CD1c-positive myeloid dendritic cell (primary cell): Measurements from ENCODE around the gene PPP2R2D.
"Not testable (repeated sequence)": the region's sequence is repeated elsewhere in the genome, so short reads cannot be mapped to it uniquely, and the experiment has no call there.

ENCODE experiments used
- DNase-seq: peaks from one replicate; pipeline ENCODE4 v3.0.0-alpha.2; 2016; ENCODE audit errors: extremely low spot score

Gene PPP2R2D

DNA sequence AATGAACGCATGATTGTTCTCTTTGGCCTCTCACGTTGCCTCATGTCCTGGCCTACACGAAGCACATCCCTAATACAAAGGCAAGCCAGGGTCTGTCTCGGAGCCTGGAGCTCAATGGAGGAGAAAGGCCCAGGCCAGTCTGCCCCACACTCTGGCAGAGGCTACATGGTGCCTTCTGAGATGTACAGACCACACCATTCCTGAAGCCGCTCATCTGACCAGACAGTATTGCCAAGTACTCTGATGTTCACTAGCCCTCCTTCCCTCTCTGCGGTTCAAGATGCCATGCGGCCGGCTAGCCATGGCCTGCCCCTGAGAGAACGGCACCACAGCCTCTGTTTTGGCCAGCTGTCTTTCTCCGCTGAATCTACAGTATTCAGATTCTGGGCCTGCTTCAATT, 75.0 kb downstream of the PPP2R2D start:
- no peak for DNase-seq

DNA sequence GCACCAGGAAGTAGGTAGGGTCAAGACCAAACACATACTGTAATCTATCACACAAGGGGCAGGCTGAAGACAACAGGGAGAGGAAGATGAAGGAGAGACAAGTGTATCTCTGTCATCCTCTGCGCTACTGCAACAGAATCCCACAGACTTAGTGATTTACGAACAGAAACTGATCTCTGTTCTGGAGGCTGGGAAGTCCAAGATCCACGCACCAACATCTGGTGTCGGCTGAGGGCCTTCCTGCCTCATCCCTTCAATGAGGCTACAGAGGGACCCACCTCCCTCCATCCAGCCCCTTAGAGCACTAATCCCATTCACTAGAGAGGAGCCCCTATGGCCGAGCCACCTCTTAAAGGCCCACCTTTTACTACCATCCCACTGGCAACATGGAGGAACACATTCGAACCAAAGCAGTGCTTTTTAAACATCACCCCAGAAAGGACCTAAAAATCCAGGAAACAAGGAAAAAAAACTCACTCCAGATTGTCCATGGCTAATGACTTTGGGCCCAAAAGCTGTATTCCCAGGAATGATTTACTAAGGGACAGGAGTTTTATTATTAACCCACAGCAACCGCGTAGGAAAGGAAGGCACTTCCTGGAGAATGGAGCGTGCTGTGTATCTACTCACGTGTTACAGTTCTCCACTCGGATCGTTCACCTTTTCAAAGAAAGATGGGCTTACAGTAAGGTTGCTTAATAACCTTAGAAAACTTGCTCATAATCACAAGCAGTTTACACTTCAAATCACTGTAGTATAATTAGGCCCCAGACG, 76.7 kb downstream of the PPP2R2D start:
- no peak for DNase-seq

DNA sequence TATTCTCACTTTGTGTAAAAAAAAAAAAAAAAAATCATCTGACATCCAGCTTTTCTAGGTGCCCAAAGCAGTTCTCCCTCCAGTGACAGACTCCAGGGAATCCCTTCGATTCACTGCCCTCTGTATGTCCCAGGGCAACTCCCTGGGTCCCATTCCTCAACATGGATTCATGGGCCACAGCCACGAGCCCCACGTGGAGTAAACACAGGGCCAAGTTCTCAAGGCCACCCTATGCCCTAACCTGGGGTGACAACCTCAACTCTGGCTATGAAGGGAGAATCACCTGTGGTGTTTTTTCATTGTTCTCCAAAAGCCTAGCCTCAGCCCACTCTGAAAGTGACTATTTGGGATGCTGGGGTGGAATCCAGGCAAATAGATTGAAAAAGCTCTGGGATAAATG, 77.6 kb downstream of the PPP2R2D start:
- DNase-seq, result no peak

DNA sequence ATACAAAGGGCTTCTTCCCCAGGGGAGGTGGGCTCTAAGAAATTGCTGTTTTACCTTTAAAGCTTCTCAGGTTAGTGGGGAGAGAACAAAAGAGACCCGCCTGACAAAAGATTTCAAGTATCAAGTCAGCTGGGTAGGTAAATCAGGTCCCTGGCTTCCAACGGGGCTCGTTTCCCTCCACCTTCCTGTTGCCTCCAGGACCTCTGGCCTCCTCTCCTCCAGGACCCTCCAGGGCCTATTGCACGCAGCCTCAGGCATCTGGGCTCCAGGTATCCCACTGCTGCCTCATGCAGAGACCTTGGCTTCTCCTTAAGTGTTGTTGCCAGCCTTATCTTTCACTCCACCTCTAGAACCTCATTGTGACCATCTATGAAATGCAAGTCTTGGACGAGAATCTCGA, 78.0 kb downstream of the PPP2R2D start:
- no peak for DNase-seq

DNA sequence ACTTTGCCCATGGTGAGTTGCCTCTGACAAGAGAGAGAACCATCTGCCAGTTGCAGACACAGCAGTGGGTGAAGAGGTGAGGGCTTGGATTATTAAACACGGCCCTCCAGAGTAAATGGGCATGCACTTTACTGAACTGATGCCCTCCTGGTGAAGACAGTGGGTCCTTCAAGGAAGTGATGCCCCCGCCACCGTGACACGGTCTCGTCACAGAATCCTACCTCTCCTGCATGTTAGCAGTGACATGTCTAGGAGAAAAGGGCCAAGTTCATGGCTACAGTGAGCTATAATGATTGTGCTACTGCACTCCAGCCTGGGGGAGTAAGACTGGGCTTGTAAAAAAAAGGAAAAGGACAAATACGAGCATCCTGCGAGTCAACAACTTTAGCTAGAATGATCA, 78.5 kb downstream of the PPP2R2D start:
- no peak for DNase-seq

DNA sequence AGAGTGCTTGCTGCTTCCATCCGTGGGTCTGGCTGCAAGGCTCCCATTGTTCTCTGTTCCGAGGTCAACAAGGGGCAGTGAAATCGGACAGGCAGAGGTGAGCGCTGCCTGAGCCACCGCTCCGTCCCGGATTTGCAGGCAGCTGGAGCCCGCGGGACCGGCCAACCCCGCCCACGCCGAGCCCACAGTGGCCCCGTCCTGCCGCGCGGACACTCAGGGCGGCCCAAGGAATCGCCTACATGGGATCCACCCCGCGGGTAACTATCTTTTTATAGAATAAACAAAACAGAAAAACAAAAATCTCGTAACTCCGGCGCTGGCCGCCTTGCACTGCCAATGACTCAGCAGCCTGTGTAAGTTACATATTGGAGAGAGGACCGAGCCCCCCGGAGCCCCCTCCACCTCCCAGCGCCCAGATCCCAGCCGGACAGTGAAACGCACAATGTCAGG, 79.0 kb downstream of the PPP2R2D start:
- DNase-seq, result no peak

DNA sequence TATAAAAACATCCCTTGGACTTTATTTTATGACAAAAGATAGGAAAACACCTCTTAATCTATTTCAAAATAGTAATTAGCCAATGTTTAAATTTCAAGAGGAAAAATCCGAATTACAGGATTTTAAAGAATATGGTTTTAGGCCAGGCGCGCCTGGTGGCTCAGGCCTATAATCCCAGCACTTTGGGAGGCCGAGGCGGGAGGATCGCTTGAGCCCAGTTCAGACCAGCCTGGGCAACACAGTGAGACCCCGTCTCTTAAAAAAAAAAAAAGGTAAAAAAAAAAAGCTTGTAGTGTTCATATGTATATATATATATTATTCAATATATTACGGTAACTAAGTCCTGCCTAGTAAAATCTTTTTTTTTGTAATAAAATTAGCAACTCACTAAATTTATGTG, 79.5 kb downstream of the PPP2R2D start:
- DNase-seq, result no peak

DNA sequence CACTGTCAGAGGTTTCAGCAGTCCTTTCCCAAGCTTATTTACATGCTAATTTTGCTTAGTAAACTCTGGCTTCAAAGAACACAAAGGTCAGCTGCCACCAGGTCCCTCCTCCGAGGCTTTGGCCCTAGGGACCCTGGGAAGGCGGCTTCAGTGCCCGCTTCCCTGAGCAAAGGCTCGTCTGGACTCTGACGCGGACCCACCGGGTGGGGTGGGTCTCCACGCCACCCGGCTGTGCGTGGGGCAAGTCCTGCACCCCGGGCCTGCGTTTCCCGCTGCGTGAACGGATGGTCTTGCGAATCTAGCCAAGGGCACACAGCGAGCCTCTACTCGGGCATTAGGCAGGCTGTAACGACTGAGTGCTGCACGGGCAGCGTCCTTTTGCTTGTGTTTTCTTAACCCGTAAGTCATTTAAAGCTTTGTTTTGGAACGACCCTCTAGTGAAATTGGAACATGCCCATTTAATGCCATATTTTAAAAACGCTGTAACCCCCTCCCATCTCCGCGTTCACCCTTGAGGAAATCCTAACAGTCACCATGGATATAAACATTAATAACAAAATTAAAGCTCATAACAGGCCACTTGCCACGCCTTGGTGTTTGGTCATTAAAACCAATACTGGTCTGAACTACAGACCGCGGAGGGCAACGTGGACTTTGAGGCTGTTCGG, 80.1 kb downstream of the PPP2R2D start:
- peak; percentile 2 for DNase-seq

DNA sequence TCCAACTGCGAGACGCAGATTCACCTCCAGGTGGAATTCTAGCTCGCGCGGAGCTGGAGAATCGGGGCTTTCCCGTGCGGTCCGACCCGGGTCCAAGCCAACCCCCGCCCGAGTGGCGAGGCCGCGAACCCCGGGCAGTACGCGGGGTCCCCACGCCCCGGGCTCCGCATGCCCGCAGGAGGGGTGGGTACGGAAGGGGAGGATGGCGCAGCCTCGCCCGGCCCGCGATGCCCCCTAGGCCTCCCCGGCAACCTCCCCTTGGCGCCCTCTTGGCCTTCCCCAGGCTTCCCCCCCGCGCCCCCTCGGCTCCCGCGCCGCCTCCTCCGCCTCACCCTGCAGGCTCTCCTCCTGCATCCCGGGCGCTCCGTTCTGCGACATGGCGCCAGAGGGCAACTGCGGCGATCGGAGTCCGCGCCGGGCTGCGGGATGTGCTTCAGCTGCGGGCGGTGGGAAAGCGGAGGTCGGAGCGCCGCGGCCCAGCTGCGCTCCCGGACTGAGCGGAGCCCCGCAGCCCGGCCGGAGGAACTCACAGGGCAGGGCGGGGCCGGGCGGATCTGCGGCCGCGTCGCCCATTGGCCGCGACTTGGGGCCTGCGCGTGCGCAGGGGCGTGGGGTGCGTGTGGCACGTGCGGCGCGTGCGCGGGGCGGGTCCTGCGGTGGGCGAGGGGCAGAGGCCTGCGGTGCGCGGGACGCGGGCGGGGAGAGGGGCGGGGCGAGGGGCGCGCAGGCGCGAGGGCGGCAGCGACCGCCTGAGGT, 80.8 kb downstream of the PPP2R2D start, which contains the start of gene BNIP3:
Gene BNIP3, minus strand, starts transcription at position 495 of the 756 bp plus-strand sequence. Its CDS starts 117 bp downstream, at position 378.
- peak; percentile 95 for DNase-seq

DNA sequence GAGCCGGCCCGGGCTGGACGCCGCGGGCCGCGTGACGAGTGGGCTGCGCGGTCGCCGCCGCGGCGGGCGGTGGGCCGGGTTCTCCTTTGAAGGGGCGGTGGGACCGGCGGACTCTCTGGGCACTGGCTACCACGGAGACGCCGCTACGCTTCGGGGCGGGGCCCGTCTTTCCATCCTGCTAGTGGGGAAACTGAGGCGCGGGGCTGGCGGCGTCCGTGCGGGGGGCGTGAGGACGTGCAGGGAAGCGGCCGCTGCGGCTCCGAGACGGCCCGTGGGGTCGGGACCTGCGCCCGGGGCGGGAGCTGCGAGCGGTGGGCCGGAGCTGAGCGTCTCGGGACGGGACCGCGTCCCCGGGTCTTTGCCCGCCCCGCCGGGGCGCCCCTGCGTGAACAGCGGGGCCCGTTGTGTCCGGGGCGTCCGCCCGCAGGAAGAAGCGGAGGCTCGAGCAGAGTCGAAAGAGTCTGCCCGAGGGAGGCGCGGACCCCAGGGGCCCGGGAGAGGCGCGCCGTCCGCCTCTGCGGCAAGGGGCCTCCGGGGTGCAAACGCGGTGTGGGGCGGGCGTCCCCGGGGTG, 81.5 kb downstream of the PPP2R2D start:
- DNase-seq, result no peak

DNA sequence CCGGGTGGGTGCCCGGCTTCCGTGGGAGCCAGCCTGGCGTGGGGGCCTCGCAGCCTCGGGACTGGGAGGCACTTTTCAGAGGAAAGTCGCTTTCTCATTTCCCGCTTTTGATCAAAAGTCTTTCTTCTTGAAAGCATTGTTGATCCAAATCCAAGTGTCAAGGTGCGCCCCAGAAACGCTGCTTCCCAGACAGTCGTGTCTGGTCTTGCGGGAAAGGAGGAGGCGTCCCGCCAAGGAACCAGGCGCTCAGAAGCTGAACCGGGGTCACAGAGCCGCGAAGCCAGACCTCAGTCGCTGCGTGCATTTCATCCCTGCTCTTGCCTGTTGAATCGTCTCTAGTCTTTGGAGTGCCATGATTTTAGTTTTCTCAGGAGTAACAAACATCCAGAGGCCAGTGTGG, 82.0 kb downstream of the PPP2R2D start:
- DNase-seq, result no peak

DNA sequence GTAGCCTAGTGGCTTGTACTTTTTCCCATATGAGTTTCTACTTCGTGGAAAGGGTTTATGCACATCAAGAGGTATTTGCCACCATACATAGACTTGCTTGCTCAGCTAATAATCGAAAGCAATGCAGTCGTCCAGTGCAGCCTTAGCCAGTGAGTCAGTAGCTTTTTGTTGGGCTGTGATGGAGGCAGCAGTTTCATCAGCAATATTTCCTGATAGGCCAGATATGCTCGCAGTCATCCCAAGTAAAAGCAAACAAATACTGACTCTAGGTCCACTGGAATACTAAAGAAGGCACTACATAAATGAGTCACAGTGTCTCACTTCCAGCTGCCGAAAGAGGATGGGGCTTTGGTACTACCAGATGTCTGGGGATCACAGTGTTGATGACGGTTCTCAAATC, 83.0 kb downstream of the PPP2R2D start:
- peak; percentile 29 for DNase-seq

DNA sequence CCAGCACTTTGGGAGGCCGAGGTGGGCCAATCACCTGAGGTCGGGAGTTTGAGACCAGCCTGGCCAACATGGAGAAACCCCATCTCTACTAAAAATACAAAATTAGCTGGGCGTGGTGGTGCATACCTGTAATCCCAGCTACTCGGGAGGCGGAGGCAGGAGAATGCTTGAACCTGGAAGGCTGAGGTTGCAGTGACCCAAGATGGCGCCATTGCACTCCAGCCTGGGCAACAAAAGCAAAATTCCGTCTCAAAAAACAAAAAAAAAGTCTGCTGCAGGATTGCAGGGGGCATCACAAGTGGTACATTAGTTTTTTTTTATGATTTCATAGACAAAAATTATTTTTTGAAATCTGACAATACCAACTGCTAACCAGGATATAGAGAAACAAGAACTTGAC, 86.0 kb downstream of the PPP2R2D start:
- DNase-seq, result not testable (repeated sequence)

DNA sequence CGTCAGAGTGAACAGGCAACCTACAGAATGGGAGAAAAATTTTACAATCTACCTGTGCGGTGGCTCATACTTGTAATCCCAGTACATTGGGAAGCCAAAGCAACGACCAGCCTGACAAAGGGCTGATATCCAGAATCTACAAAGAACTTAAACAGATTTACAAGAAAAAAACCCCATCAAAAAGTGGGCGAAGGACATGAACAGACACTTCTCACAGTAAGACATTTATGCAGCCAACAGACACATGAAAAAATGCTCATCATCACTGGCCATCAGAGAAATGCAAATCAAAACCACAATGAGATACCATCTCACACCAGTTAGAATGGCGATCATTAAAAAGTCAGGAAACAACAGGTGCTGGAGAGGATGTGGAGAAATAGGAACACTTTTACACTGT, 86.5 kb downstream of the PPP2R2D start:
- DNase-seq, result not testable (repeated sequence)

DNA sequence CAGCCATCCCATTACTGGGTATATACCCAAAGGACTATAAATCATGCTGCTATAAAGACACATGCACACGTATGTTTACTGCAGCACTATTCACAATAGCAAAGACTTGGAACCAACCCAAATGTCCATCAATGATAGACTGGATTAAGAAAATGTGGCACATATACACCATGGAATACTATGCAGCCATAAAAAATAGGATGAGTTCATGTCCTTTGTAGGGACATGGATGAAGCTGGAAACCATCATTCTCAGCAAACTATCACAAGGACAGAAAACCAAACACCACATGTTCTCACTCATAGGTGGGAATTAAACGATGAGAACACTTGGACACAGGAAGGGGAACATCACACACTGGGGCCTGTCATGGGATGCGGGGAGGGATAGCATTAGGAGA, 87.0 kb downstream of the PPP2R2D start:
- DNase-seq, result not testable (repeated sequence)

DNA sequence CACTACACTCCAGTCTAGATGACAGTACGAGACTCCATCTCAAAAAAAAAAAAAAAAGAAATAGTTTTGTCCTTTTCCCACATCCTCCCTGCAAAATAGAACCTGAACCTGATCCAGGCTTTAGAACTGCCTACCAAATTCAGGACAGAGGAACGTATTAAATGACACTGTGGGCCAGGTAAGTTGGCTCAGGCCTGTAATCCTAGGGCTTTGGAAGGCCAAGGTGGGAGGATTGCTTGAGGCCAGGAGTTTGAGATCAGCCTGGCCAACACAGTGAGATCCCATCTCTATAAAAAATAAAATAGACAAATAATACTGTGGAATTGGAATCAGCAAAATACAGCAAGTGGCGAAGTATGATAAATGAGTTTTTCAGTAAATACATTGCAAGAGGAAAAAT, 90.9 kb downstream of the PPP2R2D start:
- no peak for DNase-seq

DNA sequence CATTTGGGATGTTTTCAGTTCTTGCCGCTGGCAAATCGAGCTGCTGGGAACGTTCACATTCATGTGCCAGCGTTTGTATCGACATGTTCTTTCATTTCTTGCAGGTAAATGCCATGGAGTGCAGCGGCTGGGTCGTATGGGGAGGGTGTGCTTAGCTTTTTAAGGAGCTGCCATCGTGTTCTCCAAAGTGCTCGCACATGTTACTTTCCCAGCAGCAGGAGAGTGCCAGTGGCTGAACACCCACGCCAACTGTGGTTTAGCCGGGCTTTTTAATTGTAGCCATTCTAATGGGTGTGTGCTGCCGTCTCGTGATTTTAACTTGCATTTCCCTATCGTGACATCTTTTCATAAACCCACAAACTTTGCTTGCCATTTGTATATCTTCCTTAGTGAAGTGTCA, 92.5 kb downstream of the PPP2R2D start:
- DNase-seq, result no peak

DNA sequence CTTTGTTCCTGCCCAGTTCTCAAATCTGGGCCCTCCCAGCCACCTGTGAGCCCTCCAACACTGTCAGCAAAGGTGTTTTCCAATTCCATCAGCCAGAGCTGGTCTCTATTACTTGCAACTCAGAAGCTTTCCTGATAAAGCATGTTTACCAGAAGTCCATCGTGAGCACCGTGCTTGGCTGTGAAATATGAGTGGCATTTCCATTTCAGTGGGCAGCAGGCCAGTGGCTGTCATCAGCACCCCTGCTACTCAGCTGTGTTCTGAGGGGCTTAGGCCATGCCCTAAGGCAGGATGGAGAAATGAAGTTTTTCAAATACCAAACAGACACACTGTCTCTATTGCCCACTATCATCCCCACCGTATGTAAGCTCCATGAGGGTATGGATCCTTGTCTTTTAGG, 93.6 kb downstream of the PPP2R2D start:
- no peak for DNase-seq

DNA sequence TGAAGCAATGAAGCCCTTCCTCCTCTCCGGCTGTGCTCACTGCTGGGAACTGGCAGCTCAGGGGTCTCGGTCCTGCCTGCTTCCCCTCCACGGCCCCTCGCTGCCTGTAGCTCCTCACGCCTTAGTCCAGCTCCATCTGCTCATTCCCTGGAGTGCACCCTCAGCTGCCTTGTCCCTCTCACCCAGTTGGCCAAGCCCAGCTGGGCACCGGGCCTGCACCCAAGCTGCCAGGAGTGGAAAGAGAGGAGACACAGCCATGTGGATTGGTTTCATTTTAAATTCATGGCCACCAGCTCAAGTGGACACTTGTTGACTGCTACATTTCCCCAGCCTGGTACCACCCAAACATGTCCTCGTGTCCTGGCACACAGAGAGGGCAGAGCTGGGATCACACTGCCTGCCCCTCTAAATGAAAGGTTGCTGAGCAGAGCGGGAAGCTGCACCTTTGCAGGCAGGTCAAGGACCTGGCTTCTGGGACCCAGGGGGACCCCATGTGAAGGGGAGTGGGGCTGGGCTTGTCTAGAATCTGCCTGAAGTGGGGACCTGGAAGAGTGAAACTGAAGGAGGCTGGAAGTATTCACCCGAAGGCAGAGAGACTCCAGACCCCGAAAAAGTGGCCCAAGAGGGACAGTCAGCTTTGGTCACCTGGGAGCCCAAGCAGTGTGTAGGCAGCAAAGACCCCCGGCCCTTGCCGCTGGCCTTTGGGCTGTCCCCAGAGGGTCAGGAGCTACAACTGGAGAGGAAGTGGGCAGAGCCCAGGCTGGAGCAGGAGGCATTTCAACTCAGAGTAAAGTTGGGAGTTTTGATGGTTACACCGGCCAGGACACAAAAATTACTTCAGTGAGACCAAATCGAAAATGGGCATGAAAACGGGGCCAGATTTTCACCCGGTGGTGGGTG, 95.9 kb downstream of the PPP2R2D start:
- no peak for DNase-seq

DNA sequence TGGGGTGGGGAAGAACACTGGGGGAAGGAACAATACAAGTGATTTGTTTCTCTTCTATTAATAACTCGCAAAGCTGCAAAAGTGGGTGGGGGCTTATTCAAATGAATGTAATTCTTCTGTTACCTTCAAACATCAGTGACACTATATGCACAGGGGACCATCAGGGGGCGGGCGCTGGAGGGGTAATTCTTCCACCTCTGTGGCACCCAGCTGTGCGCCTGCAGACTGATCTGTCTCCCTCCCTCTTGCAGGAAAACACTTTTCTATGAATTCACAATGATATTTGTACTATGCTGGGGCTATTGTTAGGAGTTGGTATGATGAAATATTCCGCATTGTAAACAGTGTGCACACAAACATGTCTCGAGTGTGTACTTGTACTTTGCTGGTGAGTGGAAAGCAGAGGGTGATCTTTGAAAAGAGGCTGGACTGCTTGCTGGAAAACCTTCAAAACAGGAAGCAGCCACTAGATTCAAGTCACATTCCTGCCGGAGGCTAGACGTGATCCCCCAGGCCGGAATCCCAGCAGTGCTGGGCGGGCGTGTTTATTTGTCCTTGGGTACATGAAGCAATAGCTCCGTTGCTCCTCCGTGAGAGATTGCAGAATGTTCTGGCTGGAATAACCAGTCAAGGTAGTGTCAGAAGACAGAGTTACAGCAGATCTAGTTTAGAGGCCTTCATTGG, 96.7 kb downstream of the PPP2R2D start:
- DNase-seq, result no peak
